Smooth muscle cell (in vitro differentiated cells): ENCODE data around the gene MNX1. TPM values are rescaled to one million over a fixed set of nuclear protein-coding genes. Genes with fewer than 3 reads are reported as not detected.

Source experiments
- DNase-seq: peaks from one replicate; lab custom pipeline; 2025; ENCODE audit not compliant: unreplicated experiment; lab: John Stamatoyannopoulos, UW
- H2AFZ ChIP-seq: fragments of 200-600 bp; sonication (generic); 2 replicates; pipeline ENCODE4 v1.6.0; 2016; ENCODE audit warnings: antibody characterized with exemption, low read depth, mild to moderate bottlenecking
- H3F3A ChIP-seq: fragments of 200-600 bp; sonication (generic); 2 replicates; pipeline ENCODE4 v1.6.0; 2017; ENCODE audit warnings: antibody characterized with exemption, low read depth
- H3K27ac ChIP-seq: fragments of 200-600 bp; sonication (generic); 2 replicates; pipeline ENCODE4 v1.5.1; 2016; ENCODE audit warnings: low read depth, mild to moderate bottlenecking
- H3K27me3 ChIP-seq: fragments of 200-600 bp; sonication (generic); 2 replicates; pipeline ENCODE4 v1.6.1; 2016; ENCODE audit warnings: low read depth, mild to moderate bottlenecking
- H3K36me3 ChIP-seq: fragments of 200-600 bp; sonication (generic); 2 replicates; pipeline ENCODE4 v1.5.1; 2016; ENCODE audit warnings: low read depth
- H3K4me1 ChIP-seq: fragments of 200-600 bp; sonication (generic); 2 replicates; pipeline ENCODE4 v1.5.1; 2016; ENCODE audit warnings: low read depth
- H3K4me2 ChIP-seq: fragments of 200-600 bp; sonication (generic); 2 replicates; pipeline ENCODE4 v1.6.0; 2016; ENCODE audit warnings: mild to moderate bottlenecking
- H3K4me3 ChIP-seq: fragments of 200-600 bp; sonication (generic); 2 replicates; pipeline ENCODE4 v1.5.1; 2016; ENCODE audit warnings: mild to moderate bottlenecking
- H3K79me2 ChIP-seq: fragments of 200-600 bp; sonication (generic); 2 replicates; pipeline ENCODE4 v1.6.0; 2016; ENCODE audit warnings: low read depth, mild to moderate bottlenecking
- H3K9ac ChIP-seq: fragments of 200-600 bp; sonication (generic); 2 replicates; pipeline ENCODE4 v1.6.0; 2016; ENCODE audit warnings: low read depth
- H3K9me3 ChIP-seq: fragments of 200-600 bp; sonication (generic); replicated peaks from 2 replicates; pipeline ENCODE4 v1.5.1; 2016; ENCODE audit warnings: low read depth
- H4K20me1 ChIP-seq: fragments of 200-600 bp; sonication (generic); 2 replicates; pipeline ENCODE4 v1.6.0; 2016; ENCODE audit warnings: low read depth
- CTCF ChIP-seq: fragments of 200-600 bp; sonication (generic); IDR thresholded peaks from 2 replicates; pipeline ENCODE4 v1.5.1; 2017; ENCODE audit warnings: borderline replicate concordance, mild to moderate bottlenecking, antibody characterized with exemption; ENCODE audit not compliant: insufficient read depth, poor library complexity, severe bottlenecking
- WGBS: methylation state at CpG from one replicate; pipeline ENCODE4 v1.1.7; 2016; ENCODE audit warnings: low lambda C conversion rate; 5-methylcytosine and 5-hydroxymethylcytosine counted together
- polyA plus RNA-seq: library from polyadenylated mRNA; unstranded; fragments of >200 nt; fragmentation: Nextera tagmentation; extraction: Ambion mirVana; gene quantifications from 2 replicates; pipeline ENCODE4 v1.2.1, GENCODE V29; 2016
- total RNA-seq: library from RNA; depleted of rRNA; stranded (reverse); fragments of >200 nt; gene quantifications from 2 replicates; pipeline ENCODE4 v1.2.3, GENCODE V29; 2014

MNX1 gene
- total and polyA plus RNA-seq, 2 experiments from 2014 or later = not detected

GRCh38 chr7:156963472-156963871 lies 47.0 kb downstream of the MNX1 start:
- Histone ChIP-seq H3K4me3 (no peak overlapping the region), H3K4me2 (no peak overlapping the region), H4K20me1 (peaks cover 20% of the 10 kb centered on the region), H3F3A (no peaks in the 10 kb centered on the region), H3K9me3 (no peaks in the 10 kb centered on the region), H2AFZ (no peak overlapping the region), H3K9ac (no peak overlapping the region), H3K27ac (no peak overlapping the region), H3K4me1 (no peaks in the 10 kb centered on the region), H3K27me3 (no peaks in the 10 kb centered on the region), H3K79me2 (peaks cover 7% of the 10 kb centered on the region), H3K36me3 (peaks cover 24% of the 10 kb centered on the region)
- WGBS = 94% methylated on average over 12 of the region's 12 CpGs
- no peak for TF ChIP-seq CTCF
- DNase-seq = no peak

GRCh38 chr7:156962897-156963296 lies 47.6 kb downstream of the MNX1 start:
- Histone ChIP-seq H3K4me1 (no peaks in the 10 kb centered on the region), H3K79me2 (peaks cover 7% of the 10 kb centered on the region), H3K9me3 (no peaks in the 10 kb centered on the region), H2AFZ (no peak overlapping the region), H3F3A (no peaks in the 10 kb centered on the region), H3K27ac (no peak overlapping the region), H3K4me2 (no peak overlapping the region), H4K20me1 (peaks cover 23% of the 10 kb centered on the region), H3K27me3 (no peaks in the 10 kb centered on the region), H3K36me3 (peaks cover 24% of the 10 kb centered on the region), H3K4me3 (no peak overlapping the region), H3K9ac (no peak overlapping the region)
- DNase-seq = no peak
- TF ChIP-seq CTCF = no peak
- WGBS = 98% methylated on average over 16 of the region's 16 CpGs

GRCh38 chr7:156962145-156962544 lies 48.3 kb downstream of the MNX1 start:
- Histone ChIP-seq H3K9me3 (no peaks in the 10 kb centered on the region), H3K4me3 (no peak overlapping the region), H3K79me2 (peaks cover 7% of the 10 kb centered on the region), H3K36me3 (peaks cover 24% of the 10 kb centered on the region), H3K9ac (no peak overlapping the region), H2AFZ (no peak overlapping the region), H3K4me1 (no peaks in the 10 kb centered on the region), H3F3A (no peaks in the 10 kb centered on the region), H3K4me2 (no peak overlapping the region), H3K27ac (no peak overlapping the region), H4K20me1 (peaks cover 25% of the 10 kb centered on the region), H3K27me3 (no peaks in the 10 kb centered on the region)
- no peak for TF ChIP-seq CTCF
- WGBS = 97% methylated on average over 18 of the region's 18 CpGs
- no peak for DNase-seq

GRCh38 chr7:156956727-156957126 lies 53.7 kb downstream of the MNX1 start:
- no peak overlapping the region for H2AFZ ChIP-seq
- no peaks in the 10 kb centered on the region for H3K4me1 ChIP-seq
- H3K27ac ChIP-seq = no peak overlapping the region
- no peak for TF ChIP-seq CTCF
- no peaks in the 10 kb centered on the region for H3K9me3 ChIP-seq
- H4K20me1 ChIP-seq = peaks cover 62% of the 10 kb centered on the region
- H3K79me2 ChIP-seq = peaks cover 38% of the 10 kb centered on the region
- no peaks in the 10 kb centered on the region for H3K27me3 ChIP-seq
- H3K4me3 ChIP-seq = no peak overlapping the region
- no peak overlapping the region for H3K4me2 ChIP-seq
- no peak overlapping the region for H3K9ac ChIP-seq
- 94% methylated on average over 2 of the region's 2 CpGs for WGBS
- peaks cover 18% of the 10 kb centered on the region for H3K36me3 ChIP-seq
- DNase-seq = no peak
- H3F3A ChIP-seq = no peaks in the 10 kb centered on the region
